Natural killer cell (primary cell): ENCODE data around the gene PVALEF. TPM values are rescaled to one million over a fixed set of nuclear protein-coding genes. Genes with fewer than 3 reads are reported as not detected.

ENCODE experiments used
- ATAC-seq, 3 donors: fragments of 150-1000 bp in 2 of 3; fragments of 200-7000 bp in 1 of 3; cut with Tn5 transposase; 1 replicate in 1 of 3; 2 replicates in 2 of 3; pipeline ENCODE4 v1.10.0; 2021; ENCODE audit warnings: mild to moderate bottlenecking in 2 of 3, moderate library complexity in 2 of 3
- DNase-seq, 2 donors: peaks; one replicate each; pipeline versions ENCODE4 v3.0.0 to v3.0.0-alpha.2; 2013 to 2021; ENCODE audit warnings: mixed read lengths in 1 of 2
- H3K27ac ChIP-seq: one replicate; pipeline ENCODE4 v1.5.1; 2013; ENCODE audit warnings: mild to moderate bottlenecking, low read length
- H3K27me3 ChIP-seq: one replicate; pipeline ENCODE4 v1.6.1; 2013; ENCODE audit warnings: low read length; ENCODE audit not compliant: control insufficient read depth, insufficient read depth
- H3K36me3 ChIP-seq: one replicate; pipeline ENCODE4 v1.6.1; 2013; ENCODE audit warnings: low read length; ENCODE audit not compliant: control insufficient read depth, insufficient read depth
- H3K4me1 ChIP-seq: one replicate; pipeline ENCODE4 v1.6.1; 2013; ENCODE audit warnings: low read length; ENCODE audit not compliant: control insufficient read depth, insufficient read depth
- H3K4me3 ChIP-seq: one replicate; pipeline ENCODE4 v1.5.1; 2013; ENCODE audit warnings: low read length
- H3K9me3 ChIP-seq: one replicate; pipeline ENCODE4 v1.6.1; 2013; ENCODE audit warnings: low read length; ENCODE audit not compliant: control insufficient read depth, insufficient read depth
- H3K27ac Mint-ChIP-seq, 2 donors: one replicate each; pipeline ENCODE4 v1.8.0; 2022; ENCODE audit warnings: mild to moderate bottlenecking in 2 of 2, mixed read lengths in 2 of 2, moderate library complexity in 1 of 2
- H3K27me3 Mint-ChIP-seq, 2 donors: one replicate each; pipeline ENCODE4 v1.8.0; 2022; ENCODE audit warnings: low read depth in 2 of 2, mixed read lengths in 2 of 2
- H3K36me3 Mint-ChIP-seq: one replicate; pipeline ENCODE4 v1.8.0; 2022; ENCODE audit warnings: mixed read lengths
- H3K4me1 Mint-ChIP-seq, 2 donors: one replicate each; pipeline ENCODE4 v1.8.0; 2022; ENCODE audit warnings: mixed read lengths in 2 of 2
- H3K4me3 Mint-ChIP-seq: one replicate; pipeline ENCODE4 v1.8.0; 2022; ENCODE audit warnings: mild to moderate bottlenecking, moderate library complexity, mixed read lengths
- H3K9me3 Mint-ChIP-seq, 2 donors: one replicate each; pipeline ENCODE4 v1.8.0; 2022; ENCODE audit warnings: mixed read lengths in 2 of 2
- WGBS: methylation state at CpG from one replicate; pipeline ENCODE4 v1.1.7; 2013; ENCODE audit warnings: missing lambda C conversion rate; ENCODE audit not compliant: insufficient coverage; 5-methylcytosine and 5-hydroxymethylcytosine counted together
- intact Hi-C: fragments of 100-400 bp; cut with micrococcal nuclease; formaldehyde crosslinking; loops from one replicate; pipeline ENCODE4 v1.14.2; 2022
- total RNA-seq, 4 donors: library from RNA; stranded (reverse); fragments of 120-200 nt in 1 of 4; gene quantifications; one replicate each; pipeline versions ENCODE4 v1.2.3 to v1.2.4, GENCODE V29; 2013 to 2022
- TF ChIP-seq, protein P1 (sequence below): fragments of 200-600 bp; IDR thresholded peaks from one replicate; pipeline ENCODE4 v1.8.0; 2022; ENCODE audit warnings: antibody characterized with exemption

The PVALEF gene
- total RNA-seq, 3 donors from 2014 or later (not counting 1 experiment from before 2014, with no cell fraction given) = not detected

DNA sequence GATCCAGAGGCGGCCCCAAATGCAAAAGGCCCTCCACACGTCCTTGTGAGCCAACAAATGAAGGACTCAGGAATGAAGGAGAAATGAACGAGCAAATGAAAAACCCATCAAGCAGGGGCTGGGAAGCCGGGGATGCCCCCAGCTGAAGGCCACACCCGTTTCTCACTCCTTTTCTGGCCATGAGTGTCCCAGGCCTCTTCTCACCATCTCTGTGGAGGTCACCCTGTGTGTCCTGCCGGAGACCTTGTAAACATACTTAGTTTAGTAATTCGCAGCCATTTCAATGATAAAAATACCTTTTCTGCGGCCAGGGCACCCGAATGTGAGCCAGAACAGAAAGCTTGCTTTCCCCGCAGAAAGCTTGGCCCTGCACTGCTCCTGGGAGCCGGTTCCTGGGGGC lies 21.8 kb downstream of the PVALEF start:
- Mint-ChIP-seq H3K4me1 (no peaks in the 10 kb centered on the region), H3K27me3 (peaks cover 0 to 2% of the 10 kb centered on the region in 2 donors), H3K9me3 (no peaks in the 10 kb centered on the region), H3K27ac (no peak overlapping the region), H3K36me3 (no peaks in the 10 kb centered on the region), H3K4me3 (no peak overlapping the region)
- H3K27me3 ChIP-seq = no peaks in the 10 kb centered on the region
- H3K4me3 ChIP-seq = no peak overlapping the region
- WGBS = 92% methylated on average over 11 of the region's 11 CpGs
- H3K27ac ChIP-seq = no peak overlapping the region
- TF ChIP-seq, protein P1, sequence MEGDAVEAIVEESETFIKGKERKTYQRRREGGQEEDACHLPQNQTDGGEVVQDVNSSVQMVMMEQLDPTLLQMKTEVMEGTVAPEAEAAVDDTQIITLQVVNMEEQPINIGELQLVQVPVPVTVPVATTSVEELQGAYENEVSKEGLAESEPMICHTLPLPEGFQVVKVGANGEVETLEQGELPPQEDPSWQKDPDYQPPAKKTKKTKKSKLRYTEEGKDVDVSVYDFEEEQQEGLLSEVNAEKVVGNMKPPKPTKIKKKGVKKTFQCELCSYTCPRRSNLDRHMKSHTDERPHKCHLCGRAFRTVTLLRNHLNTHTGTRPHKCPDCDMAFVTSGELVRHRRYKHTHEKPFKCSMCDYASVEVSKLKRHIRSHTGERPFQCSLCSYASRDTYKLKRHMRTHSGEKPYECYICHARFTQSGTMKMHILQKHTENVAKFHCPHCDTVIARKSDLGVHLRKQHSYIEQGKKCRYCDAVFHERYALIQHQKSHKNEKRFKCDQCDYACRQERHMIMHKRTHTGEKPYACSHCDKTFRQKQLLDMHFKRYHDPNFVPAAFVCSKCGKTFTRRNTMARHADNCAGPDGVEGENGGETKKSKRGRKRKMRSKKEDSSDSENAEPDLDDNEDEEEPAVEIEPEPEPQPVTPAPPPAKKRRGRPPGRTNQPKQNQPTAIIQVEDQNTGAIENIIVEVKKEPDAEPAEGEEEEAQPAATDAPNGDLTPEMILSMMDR = no peak
- intact Hi-C loops = no loop called here
- DNase-seq = no peak
- no peaks in the 10 kb centered on the region for H3K4me1 ChIP-seq
- ATAC-seq = no peak
- H3K9me3 ChIP-seq = no peaks in the 10 kb centered on the region
- no peaks in the 10 kb centered on the region for H3K36me3 ChIP-seq

DNA sequence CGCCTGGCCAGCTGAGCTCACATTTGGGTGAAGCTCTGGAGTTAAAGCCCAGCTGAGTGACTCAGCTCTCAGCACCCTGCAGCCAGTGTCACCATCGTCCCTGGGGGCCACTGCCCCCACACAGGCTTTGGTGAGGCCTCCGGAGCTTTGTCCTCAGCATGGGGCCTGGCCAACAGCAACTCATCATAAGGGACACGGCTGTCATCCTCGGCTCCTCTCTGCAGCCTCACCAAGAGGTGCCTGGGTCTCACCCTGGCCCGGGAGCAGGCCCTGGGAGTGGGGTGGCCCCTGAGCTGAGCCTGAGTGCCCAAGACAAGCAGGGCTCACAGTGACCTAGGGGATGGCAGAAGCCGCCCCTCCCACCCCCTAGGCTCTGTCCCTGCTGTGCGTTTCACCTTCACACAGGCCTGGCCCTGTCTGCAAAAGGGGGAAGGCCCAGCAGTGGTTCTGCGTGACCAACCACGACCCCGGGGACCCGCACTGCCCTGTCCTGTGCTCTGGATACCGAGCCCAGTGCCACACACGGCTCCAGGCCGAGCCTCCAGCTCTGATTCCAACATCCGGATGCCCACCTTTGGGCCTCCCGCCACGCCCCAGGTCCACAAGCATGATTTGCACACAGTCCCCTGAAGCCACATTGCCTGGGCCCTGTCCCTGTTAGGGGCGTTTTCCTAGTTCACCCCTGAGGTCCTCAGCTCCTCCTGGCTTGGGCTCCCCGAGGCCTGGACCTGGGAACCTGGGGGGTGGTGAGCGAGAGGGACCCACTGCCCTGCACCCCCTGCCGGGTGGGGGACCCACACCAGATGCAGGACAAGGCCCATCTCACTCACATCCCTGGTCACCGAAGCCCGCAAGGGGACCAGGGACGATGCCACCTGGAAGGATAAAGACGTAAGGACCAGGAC lies 22.5 kb downstream of the PVALEF start:
- Mint-ChIP-seq H3K9me3 (no peaks in the 10 kb centered on the region), H3K27me3 (peaks cover 0 to 2% of the 10 kb centered on the region in 2 donors), H3K4me3 (no peak overlapping the region), H3K36me3 (no peaks in the 10 kb centered on the region), H3K27ac (no peak overlapping the region), H3K4me1 (no peaks in the 10 kb centered on the region)
- H3K4me3 ChIP-seq = no peak overlapping the region
- DNase-seq = no peak
- 91% methylated on average over 26 of the region's 26 CpGs for WGBS
- H3K9me3 ChIP-seq = no peaks in the 10 kb centered on the region
- no peaks in the 10 kb centered on the region for H3K4me1 ChIP-seq
- no peak overlapping the region for H3K27ac ChIP-seq
- intact Hi-C loops = no loop called here
- TF ChIP-seq, protein P1 = no peak
- no peak for ATAC-seq
- H3K27me3 ChIP-seq = no peaks in the 10 kb centered on the region
- no peaks in the 10 kb centered on the region for H3K36me3 ChIP-seq

DNA sequence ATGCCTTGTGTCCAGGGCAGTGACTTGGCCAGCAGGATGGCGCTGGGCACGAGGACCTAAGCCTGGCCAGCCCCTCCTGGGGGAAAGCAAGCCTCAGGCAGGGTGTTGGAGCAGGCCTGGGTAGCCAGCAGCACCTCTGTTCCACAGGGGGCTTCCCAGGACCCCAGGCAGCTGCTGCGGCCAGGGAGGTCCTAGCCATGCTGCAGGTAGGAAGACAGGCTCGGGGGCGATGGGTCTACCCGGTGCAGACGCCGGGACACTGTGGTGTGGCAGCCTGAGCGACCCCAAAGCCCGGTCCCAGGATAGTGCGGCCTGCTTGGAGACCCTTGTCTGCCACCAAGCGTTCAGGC lies 23.2 kb downstream of the PVALEF start:
- DNase-seq (no peak), ATAC-seq (no peak)
- intact Hi-C loops = no loop called here
- Mint-ChIP-seq H3K36me3 (no peaks in the 10 kb centered on the region), H3K27ac (no peak overlapping the region), H3K27me3 (peaks cover 0 to 2% of the 10 kb centered on the region in 2 donors), H3K9me3 (no peaks in the 10 kb centered on the region), H3K4me3 (no peak overlapping the region), H3K4me1 (no peaks in the 10 kb centered on the region)
- Histone ChIP-seq H3K27me3 (no peaks in the 10 kb centered on the region), H3K4me3 (no peak overlapping the region), H3K4me1 (no peaks in the 10 kb centered on the region), H3K9me3 (no peaks in the 10 kb centered on the region), H3K36me3 (no peaks in the 10 kb centered on the region), H3K27ac (no peak overlapping the region)
- WGBS = 96% methylated on average over 12 of the region's 12 CpGs
- TF ChIP-seq, protein P1 = no peak
